Activated CD8-positive, alpha-beta T cell treated with anti-CD3 and anti-CD28 coated beads for 36 hours (primary cell): Measurements from ENCODE around the gene PLAC9. TPM values are rescaled to one million over a fixed set of nuclear protein-coding genes. Genes with fewer than 3 reads are reported as not detected.

ENCODE experiments used
- ATAC-seq: fragments of 200-7000 bp; cut with Tn5 transposase; one replicate; pipeline ENCODE4 v1.10.0; 2021; ENCODE audit warnings: mild to moderate bottlenecking, moderate library complexity
- CTCF ChIA-PET: fragments of 350-600 bp; sonication (Branson Sonifier 250); formaldehyde crosslinking; loops from one replicate; lab custom pipeline; 2021; ENCODE audit warnings: antibody characterized with exemption; lab: Charles Lee
- POLR2A ChIA-PET: fragments of 350-600 bp; sonication (Branson Sonifier 250); formaldehyde crosslinking; loops from one replicate; lab custom pipeline; 2021; ENCODE audit warnings: antibody characterized with exemption; lab: Charles Lee
- DNase-seq: peaks from one replicate; pipeline ENCODE4 v3.0.0-alpha.2; 2020
- H3K27ac Mint-ChIP-seq: one replicate; pipeline ENCODE4 v1.8.0; 2021; ENCODE audit warnings: mild to moderate bottlenecking, mixed read lengths
- H3K27me3 Mint-ChIP-seq: one replicate; pipeline ENCODE4 v1.8.0; 2021; ENCODE audit warnings: mixed read lengths
- H3K36me3 Mint-ChIP-seq: one replicate; pipeline ENCODE4 v1.8.0; 2021; ENCODE audit warnings: low read depth, mixed read lengths
- H3K4me1 Mint-ChIP-seq: one replicate; pipeline ENCODE4 v1.8.0; 2021; ENCODE audit warnings: low read depth, mixed read lengths
- H3K4me3 Mint-ChIP-seq: one replicate; pipeline ENCODE4 v1.8.0; 2021; ENCODE audit warnings: mild to moderate bottlenecking, moderate library complexity, mixed read lengths
- H3K9me3 Mint-ChIP-seq: one replicate; pipeline ENCODE4 v1.8.0; 2021; ENCODE audit warnings: mixed read lengths
- CTCF ChIP-seq: fragments of 200-600 bp; IDR thresholded peaks from one replicate; pipeline ENCODE4 v1.8.0; 2022; ENCODE audit warnings: antibody characterized with exemption, mild to moderate bottlenecking
- intact Hi-C: fragments of 100-400 bp; cut with micrococcal nuclease; formaldehyde crosslinking; loops from one replicate; pipeline ENCODE4 v1.10.0; 2022
- total RNA-seq, 2 experiments: library from RNA; stranded (reverse); gene quantifications; one replicate each; pipeline ENCODE4 v1.2.3, GENCODE V29; 2021

The PLAC9 gene
- total RNA-seq, 2 experiments from 2014 or later: not detected

- no peaks in the 10 kb centered on the region for H3K27me3 Mint-ChIP-seq
- peak overlapping the region; percentile 60 for H3K27ac Mint-ChIP-seq
- DNase-seq: no peak
- ChIA-PET POLR2A (interaction anchor here (0.8 kb wide), 1 partner anchor 8 kb away, joined by 3 read pairs; no protein-coding TSS in a partner anchor), CTCF (interaction anchor here (1.0 kb wide), 1 partner anchor 48 kb away, joined by 3 read pairs; no protein-coding TSS in a partner anchor)
- peaks cover 78% of the 10 kb centered on the region for H3K36me3 Mint-ChIP-seq
- no peak overlapping the region for H3K4me3 Mint-ChIP-seq
- no peak for TF ChIP-seq CTCF
- H3K9me3 Mint-ChIP-seq: no peaks in the 10 kb centered on the region
- intact Hi-C loops: no loop called here
- ATAC-seq: no peak
- peaks cover 10% of the 10 kb centered on the region for H3K4me1 Mint-ChIP-seq
Measured at GRCh38 chr10:80159166-80159873, 26.8 kb downstream of the PLAC9 start.

- intact Hi-C loops: no loop called here
- ChIA-PET POLR2A (interaction anchor here (0.8 kb wide), 1 partner anchor 10 kb away, joined by 3 read pairs; no protein-coding TSS in a partner anchor), CTCF (interaction anchor here (0.8 to 2.3 kb wide), 5 partner anchors 17 to 62 kb away, joined by 3 to 8 read pairs (median 3); no protein-coding TSS in a partner anchor)
- Mint-ChIP-seq H3K9me3 (no peaks in the 10 kb centered on the region), H3K36me3 (peaks cover 71% of the 10 kb centered on the region), H3K27me3 (no peaks in the 10 kb centered on the region), H3K4me3 (no peak overlapping the region), H3K4me1 (peaks cover 12% of the 10 kb centered on the region), H3K27ac (peak overlapping the region; percentile 65)
- no peak for ATAC-seq
- no peak for DNase-seq
- no peak for TF ChIP-seq CTCF
Measured at GRCh38 chr10:80160361-80161320, 28.1 kb downstream of the PLAC9 start.

GRCh38 chr10:80161321-80162083 is 29.0 kb downstream of the PLAC9 start:
- DNase-seq: no peak
- peak; percentile 21 for TF ChIP-seq CTCF
- ATAC-seq: no peak
- intact Hi-C loops: no loop called here
- Mint-ChIP-seq H3K4me1 (peaks cover 15% of the 10 kb centered on the region), H3K27ac (peak overlapping the region; percentile 46), H3K9me3 (no peaks in the 10 kb centered on the region), H3K36me3 (peaks cover 69% of the 10 kb centered on the region), H3K27me3 (no peaks in the 10 kb centered on the region), H3K4me3 (no peak overlapping the region)
- ChIA-PET POLR2A (interaction anchor here (1.0 kb wide), 1 partner anchor 14 kb away, joined by 3 read pairs; no protein-coding TSS in a partner anchor), CTCF (interaction anchor here (1.1 to 2.3 kb wide), 6 partner anchors 10 to 61 kb away, joined by 3 to 15 read pairs (median 5); no protein-coding TSS in a partner anchor)

GRCh38 chr10:80163741-80164341 is 31.3 kb downstream of the PLAC9 start:
- TF ChIP-seq CTCF: no peak
- Mint-ChIP-seq H3K27me3 (no peaks in the 10 kb centered on the region), H3K4me1 (peaks cover 14% of the 10 kb centered on the region), H3K4me3 (no peak overlapping the region), H3K9me3 (no peaks in the 10 kb centered on the region), H3K36me3 (peaks cover 50% of the 10 kb centered on the region), H3K27ac (no peak overlapping the region)
- CTCF ChIA-PET: interaction anchor here (2.2 kb wide), 1 partner anchor 20 kb away, joined by 8 read pairs; no protein-coding TSS in a partner anchor
- DNase-seq (no peak), ATAC-seq (no peak)
- intact Hi-C loops: no loop called here
- POLR2A ChIA-PET: interaction anchor here (0.9 to 1.7 kb wide), 2 partner anchors 13 to 27 kb away, joined by 3 to 6 read pairs; no protein-coding TSS in a partner anchor
